MCF 10A (cell line): ENCODE measurements around the gene AURKAIP1. TPM values are rescaled to one million over a fixed set of nuclear protein-coding genes. Genes with fewer than 3 reads are reported as not detected.

Experiments
- BruUV-seq: library from RNA; stranded (reverse); fragments of 400-500 nt; replicated peaks from 2 replicates; lab custom pipeline; 2021; lab: Mats Ljungman, UMichigan
- CTCF ChIA-PET: fragments of 300-600 bp; sonication (Branson Sonifier 250); formaldehyde crosslinking; extraction: SDS; loops from one replicate; lab custom pipeline; 2021; ENCODE audit warnings: antibody characterized with exemption, inconsistent platforms; lab: Yijun Ruan, JAX
- POLR2A ChIA-PET: fragments of 300-600, 350-650 bp; sonication (Branson Sonifier 250); formaldehyde crosslinking; extraction: SDS; loops from one replicate; lab custom pipeline; 2020; ENCODE audit warnings: antibody characterized with exemption, inconsistent platforms; lab: Yijun Ruan, JAX
- DNase-seq: peaks from one replicate; pipeline ENCODE4 v3.0.0-alpha.2; 2018; ENCODE audit not compliant: unreplicated experiment
- H3K27ac Mint-ChIP-seq: one replicate; pipeline ENCODE4 v1.8.0; 2022; ENCODE audit warnings: mild to moderate bottlenecking, low read depth, mixed read lengths; ENCODE audit not compliant: unreplicated experiment
- H3K27me3 Mint-ChIP-seq: one replicate; pipeline ENCODE4 v1.8.0; 2022; ENCODE audit warnings: mixed read lengths; ENCODE audit not compliant: insufficient read depth, unreplicated experiment
- H3K36me3 Mint-ChIP-seq: one replicate; pipeline ENCODE4 v1.8.0; 2022; ENCODE audit warnings: mild to moderate bottlenecking, moderate library complexity, mixed read lengths; ENCODE audit not compliant: insufficient read depth, unreplicated experiment
- H3K4me1 Mint-ChIP-seq: one replicate; pipeline ENCODE4 v1.8.0; 2022; ENCODE audit warnings: mixed read lengths; ENCODE audit not compliant: insufficient read depth, unreplicated experiment
- H3K4me3 Mint-ChIP-seq: one replicate; pipeline ENCODE4 v1.8.0; 2022; ENCODE audit warnings: mild to moderate bottlenecking, moderate library complexity, mixed read lengths; ENCODE audit not compliant: unreplicated experiment
- H3K9me3 Mint-ChIP-seq: one replicate; pipeline ENCODE4 v1.8.0; 2022; ENCODE audit warnings: mixed read lengths; ENCODE audit not compliant: unreplicated experiment
- intact Hi-C: fragments of 100-400 bp; cut with micrococcal nuclease; formaldehyde crosslinking; loops from 2 replicates; pipeline ENCODE4 v1.14.1; 2022
- total RNA-seq: library from RNA; stranded (reverse); gene quantifications from 2 replicates; pipeline ENCODE4 v1.2.3, GENCODE V29; 2022
- TF ChIP-seq, protein P1 (sequence below): fragments of 200-600 bp; IDR thresholded peaks from one replicate; pipeline ENCODE4 v1.8.0; 2022; ENCODE audit warnings: antibody characterized with exemption, mild to moderate bottlenecking; ENCODE audit not compliant: unreplicated experiment

Gene AURKAIP1
- total RNA-seq, 1 experiment from 2014 or later: 148 TPM

GRCh38 chr1:1407636-1408318 lies 32.8 kb upstream of the AURKAIP1 start:
- TF ChIP-seq, protein P1, sequence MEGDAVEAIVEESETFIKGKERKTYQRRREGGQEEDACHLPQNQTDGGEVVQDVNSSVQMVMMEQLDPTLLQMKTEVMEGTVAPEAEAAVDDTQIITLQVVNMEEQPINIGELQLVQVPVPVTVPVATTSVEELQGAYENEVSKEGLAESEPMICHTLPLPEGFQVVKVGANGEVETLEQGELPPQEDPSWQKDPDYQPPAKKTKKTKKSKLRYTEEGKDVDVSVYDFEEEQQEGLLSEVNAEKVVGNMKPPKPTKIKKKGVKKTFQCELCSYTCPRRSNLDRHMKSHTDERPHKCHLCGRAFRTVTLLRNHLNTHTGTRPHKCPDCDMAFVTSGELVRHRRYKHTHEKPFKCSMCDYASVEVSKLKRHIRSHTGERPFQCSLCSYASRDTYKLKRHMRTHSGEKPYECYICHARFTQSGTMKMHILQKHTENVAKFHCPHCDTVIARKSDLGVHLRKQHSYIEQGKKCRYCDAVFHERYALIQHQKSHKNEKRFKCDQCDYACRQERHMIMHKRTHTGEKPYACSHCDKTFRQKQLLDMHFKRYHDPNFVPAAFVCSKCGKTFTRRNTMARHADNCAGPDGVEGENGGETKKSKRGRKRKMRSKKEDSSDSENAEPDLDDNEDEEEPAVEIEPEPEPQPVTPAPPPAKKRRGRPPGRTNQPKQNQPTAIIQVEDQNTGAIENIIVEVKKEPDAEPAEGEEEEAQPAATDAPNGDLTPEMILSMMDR: no peak
- DNase-seq: no peak
- peak overlapping the region; percentile 83 for H3K4me3 Mint-ChIP-seq
- BruUV-seq: no TSS peak
- no peaks in the 10 kb centered on the region for H3K27me3 Mint-ChIP-seq
- ChIA-PET CTCF (interaction anchor here (0.6 to 1.2 kb wide), 2 partner anchors 36 to 93 kb away, joined by 3 to 5 read pairs; no protein-coding TSS in a partner anchor), POLR2A (interaction anchor here (0.7 to 3.4 kb wide), 13 partner anchors 8 to 395 kb away, joined by 3 to 40 read pairs (median 5); partner anchors contain the start of genes ANKRD65, AURKAIP1, CCNL2 and ISG15)
- H3K27ac Mint-ChIP-seq: peak overlapping the region; percentile 94
- H3K9me3 Mint-ChIP-seq: peaks cover 5% of the 10 kb centered on the region
- peaks cover 7% of the 10 kb centered on the region for H3K4me1 Mint-ChIP-seq
- peaks cover 70% of the 10 kb centered on the region for H3K36me3 Mint-ChIP-seq
- intact Hi-C loops: loop anchor here (10.0 kb wide), 1 partner anchor 97 kb away; no protein-coding TSS in a partner anchor

DNA sequence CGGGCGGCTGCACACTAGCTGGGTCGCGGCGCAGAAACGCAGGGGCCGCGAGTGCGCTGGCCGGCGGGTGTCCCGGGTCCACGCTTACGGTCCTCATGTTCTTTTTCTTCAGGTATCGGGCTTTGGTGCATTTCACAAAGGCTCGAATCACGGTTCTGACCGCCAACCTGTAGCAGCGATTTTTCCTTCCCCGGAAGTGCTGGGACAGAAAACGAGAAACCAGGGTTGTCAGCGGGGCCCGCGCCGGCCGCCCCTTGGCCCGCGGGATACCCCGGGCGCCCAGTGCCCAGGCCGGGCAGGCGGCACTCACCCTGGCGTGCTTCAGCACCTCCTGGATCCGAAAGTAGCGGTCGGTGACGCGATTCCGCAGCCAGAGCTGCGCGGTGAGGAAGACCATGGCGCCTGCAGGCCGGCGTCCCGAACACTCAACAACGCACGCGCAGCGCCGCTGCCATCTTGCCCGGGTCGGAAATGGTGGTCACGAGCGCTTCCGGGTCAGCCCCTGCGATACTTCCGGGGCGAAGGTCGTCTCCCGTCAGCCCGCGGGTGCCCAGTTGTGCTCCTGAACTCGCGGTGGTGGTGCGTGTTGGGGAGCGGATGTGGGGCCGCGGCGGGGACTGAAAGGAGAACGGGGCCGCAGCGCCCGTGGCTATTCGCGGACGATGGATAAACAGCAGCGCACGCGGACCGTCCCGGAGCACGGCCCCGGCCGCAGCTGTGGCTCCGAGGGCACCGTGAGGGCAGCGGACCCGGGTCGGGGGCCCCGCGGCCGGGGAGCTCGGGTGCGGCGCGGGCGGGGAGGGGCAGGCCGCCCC lies 32.0 kb upstream of the AURKAIP1 start, which contains the start of gene MRPL20:
MRPL20 (minus strand) TSS at position 473 of the 815 bp plus-strand sequence; CDS start at position 397, 76 bp downstream.
- peak within 1 kb of the TSS; percentile 83 for H3K4me3 Mint-ChIP-seq
- H3K27ac Mint-ChIP-seq: peak within 1 kb of the TSS; percentile 94
- TF ChIP-seq, protein P1: no peak
- peaks cover 11% of the 10 kb centered on the region for H3K4me1 Mint-ChIP-seq
- H3K9me3 Mint-ChIP-seq: no peaks in the 10 kb centered on the region
- BruUV-seq: no TSS peak
- ChIA-PET POLR2A (interaction anchor here (0.7 to 3.4 kb wide), 15 partner anchors 8 to 394 kb away, joined by 3 to 40 read pairs (median 4); partner anchors contain the start of genes ANKRD65, AURKAIP1, CCNL2 and ISG15), CTCF (interaction anchor here (0.6 to 1.2 kb wide), 2 partner anchors 35 to 93 kb away, joined by 3 to 5 read pairs; no protein-coding TSS in a partner anchor)
- no peaks in the 10 kb centered on the region for H3K27me3 Mint-ChIP-seq
- intact Hi-C loops: loop anchor here (10.0 kb wide), 1 partner anchor 98 kb away; no protein-coding TSS in a partner anchor
- peak; percentile 89 for DNase-seq
- peaks cover 77% of the 10 kb centered on the region for H3K36me3 Mint-ChIP-seq

DNA sequence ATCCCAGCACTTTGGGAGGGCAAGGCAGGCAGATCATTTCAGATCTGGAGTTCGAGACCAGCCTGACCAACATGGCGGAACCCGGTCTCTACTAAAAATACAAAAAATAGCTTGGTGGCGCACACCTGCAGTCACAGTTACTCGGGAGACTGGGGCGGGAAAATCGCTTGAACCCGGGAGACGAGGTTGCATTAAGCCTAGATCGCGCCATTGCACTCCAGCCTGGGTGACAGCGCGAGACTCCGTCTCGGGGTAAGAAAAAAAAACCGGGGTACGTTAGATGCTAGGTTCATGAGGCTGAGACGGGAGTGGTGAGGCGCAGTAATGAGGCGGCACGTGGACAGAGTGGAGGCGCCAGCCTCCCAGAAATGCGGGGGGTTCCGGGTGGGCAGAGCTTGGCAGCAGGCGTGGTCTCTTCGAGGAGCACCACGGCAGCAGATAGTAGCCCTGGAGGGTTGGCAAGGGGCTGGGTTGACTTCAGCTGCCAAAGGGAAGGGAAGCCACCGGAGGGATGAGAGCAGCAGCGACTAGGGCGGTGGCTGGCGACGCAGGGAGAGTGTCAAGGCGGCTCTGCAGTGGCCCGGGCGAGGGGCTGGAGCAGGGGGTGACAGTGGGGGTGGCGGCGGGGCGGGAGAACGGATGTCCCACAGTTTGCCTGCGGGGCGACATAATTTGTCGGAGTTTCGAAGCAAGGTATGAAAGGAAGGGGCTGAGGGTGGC lies 31.3 kb upstream of the AURKAIP1 start:
- H3K27me3 Mint-ChIP-seq: no peaks in the 10 kb centered on the region
- DNase-seq: no peak
- peaks cover 13% of the 10 kb centered on the region for H3K4me1 Mint-ChIP-seq
- CTCF ChIA-PET: interaction anchor here (0.7 to 1.3 kb wide), 3 partner anchors 34 to 468 kb away, joined by 4 read pairs; no protein-coding TSS in a partner anchor
- H3K4me3 Mint-ChIP-seq: peak overlapping the region; percentile 83
- intact Hi-C loops: loop anchor here (10.0 kb wide), 1 partner anchor 99 kb away; no protein-coding TSS in a partner anchor
- POLR2A ChIA-PET: interaction anchor here (0.7 to 3.4 kb wide), 8 partner anchors 7 to 393 kb away, joined by 3 to 40 read pairs (median 7); partner anchors contain the start of genes ANKRD65, AURKAIP1, CCNL2 and ISG15
- TF ChIP-seq, protein P1: no peak
- H3K27ac Mint-ChIP-seq: peak overlapping the region; percentile 94
- no peaks in the 10 kb centered on the region for H3K9me3 Mint-ChIP-seq
- BruUV-seq: no TSS peak
- H3K36me3 Mint-ChIP-seq: peaks cover 83% of the 10 kb centered on the region
